D721Med (cell line): ENCODE measurements around the gene PSMD5.

ENCODE experiments used
- DNase-seq: peaks from one replicate; pipeline ENCODE4 v3.0.0; 2011; ENCODE audit warnings: low spot score; ENCODE audit not compliant: insufficient read length
- FAIRE-seq: peaks from 2 replicates; lab custom pipeline; 2011; peaks lifted over from hg19 to GRCh38; lab: Jason Lieb, UNC
- CTCF ChIP-seq: IDR thresholded peaks from 2 replicates; pipeline ENCODE4 v1.5.1; 2012; ENCODE audit warnings: mild to moderate bottlenecking, control low read depth; ENCODE audit not compliant: insufficient read depth; ENCODE audit errors: missing control alignments

PSMD5 gene

GRCh38 chr9:120850315-120850714 is 7.6 kb upstream of the PSMD5 start:
- FAIRE-seq (no peak), DNase-seq (no peak)
- TF ChIP-seq CTCF: no peak

GRCh38 chr9:120846906-120847305 is 4.2 kb upstream of the PSMD5 start:
- DNase-seq: no peak
- FAIRE-seq: no peak
- no peak for TF ChIP-seq CTCF

- FAIRE-seq (no peak), DNase-seq (no peak)
- TF ChIP-seq CTCF: no peak
Observed at GRCh38 chr9:120846251-120846889, 3.6 kb upstream of the PSMD5 start.

GRCh38 chr9:120845255-120845654 is 2.5 kb upstream of the PSMD5 start:
- no peak for DNase-seq
- FAIRE-seq: no peak
- no peak for TF ChIP-seq CTCF

- no peak for TF ChIP-seq CTCF
- DNase-seq (no peak), FAIRE-seq (no peak)
Observed at GRCh38 chr9:120841930-120842684, 615 bp downstream of the PSMD5 start.

- DNase-seq: no peak
- no peak for TF ChIP-seq CTCF
- FAIRE-seq: no peak
Observed at GRCh38 chr9:120839146-120839545, 3.6 kb downstream of the PSMD5 start.

- no peak for TF ChIP-seq CTCF
- DNase-seq (no peak), FAIRE-seq (no peak)
Observed at GRCh38 chr9:120837921-120838320, 4.8 kb downstream of the PSMD5 start.
